Sigmoid colon (tissue), 4 donors: ENCODE results near the gene OSBP2.

Experiments
- CTCF ChIP-seq, 4 experiments: fragments of 450-650 bp in 3 of 4; fragments of 200-600 bp in 1 of 4; IDR thresholded peaks; one replicate each; pipeline ENCODE4 v1.5.1; 2016 to 2019; ENCODE audit warnings: antibody characterized with exemption in 4 of 4, mild to moderate bottlenecking in 3 of 4, moderate library complexity in 2 of 4
- POLR2A ChIP-seq, 2 donors: fragments of 450-650 bp; IDR thresholded peaks; one replicate each; pipeline ENCODE4 v1.6.1; 2016; ENCODE audit warnings: antibody characterized with exemption in 2 of 2, mild to moderate bottlenecking in 2 of 2, moderate library complexity in 2 of 2
- POLR2AphosphoS5 ChIP-seq, 4 donors: sonication (generic); formaldehyde crosslinking; IDR thresholded peaks; one replicate each; pipeline ENCODE4 v1.6.1; 2017; ENCODE audit warnings: antibody characterized with exemption in 4 of 4

DNA sequence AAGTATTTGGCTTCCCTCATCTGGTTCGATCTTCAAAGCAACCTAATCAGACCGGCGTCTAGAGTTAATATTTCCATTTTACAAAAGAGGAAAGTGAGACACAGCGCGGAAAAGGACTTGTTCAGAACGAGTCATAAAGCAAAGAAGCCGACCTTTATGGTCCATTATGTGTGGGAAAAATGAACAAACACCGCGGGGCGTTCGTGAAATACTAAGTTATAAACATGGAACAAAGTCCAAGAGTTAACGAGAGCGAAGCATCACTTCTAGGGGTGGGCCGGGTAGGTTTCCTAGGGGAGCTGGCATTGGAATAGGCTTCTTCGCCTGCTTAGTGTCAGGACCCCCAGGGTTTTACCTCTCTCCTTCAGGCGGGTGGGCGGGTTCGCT is 27.6 kb upstream of the OSBP2 start:
- peak in 1 of 2 donors; percentile 16 for TF ChIP-seq POLR2A (IDR thresholded peaks at IDR 0.05)
- no peak for TF ChIP-seq CTCF (IDR thresholded peaks at IDR 0.05)
- TF ChIP-seq POLR2AphosphoS5 (IDR thresholded peaks at IDR 0.05): no peak
